NCI-H69 (cell line): ENCODE measurements around the gene TTLL1.
"Not testable (repeated sequence)": the region's sequence is repeated elsewhere in the genome, so short reads cannot be mapped to it uniquely, and the experiment has no call there.

Source experiments
- DNase-seq: peaks from one replicate; lab custom pipeline; 2025; lab: John Stamatoyannopoulos, UW

TTLL1 gene

GRCh38 chr22:43066844-43067385 is 22.3 kb downstream of the TTLL1 start:
- DNase-seq: peak; percentile 17

GRCh38 chr22:43066134-43066533 is 23.1 kb downstream of the TTLL1 start:
- peak; percentile 59 for DNase-seq

- peak; percentile 65 for DNase-seq
Observed at GRCh38 chr22:43060183-43060582, 29.0 kb downstream of the TTLL1 start.

GRCh38 chr22:43057641-43058040 is 31.6 kb downstream of the TTLL1 start:
- DNase-seq: no peak

DNA sequence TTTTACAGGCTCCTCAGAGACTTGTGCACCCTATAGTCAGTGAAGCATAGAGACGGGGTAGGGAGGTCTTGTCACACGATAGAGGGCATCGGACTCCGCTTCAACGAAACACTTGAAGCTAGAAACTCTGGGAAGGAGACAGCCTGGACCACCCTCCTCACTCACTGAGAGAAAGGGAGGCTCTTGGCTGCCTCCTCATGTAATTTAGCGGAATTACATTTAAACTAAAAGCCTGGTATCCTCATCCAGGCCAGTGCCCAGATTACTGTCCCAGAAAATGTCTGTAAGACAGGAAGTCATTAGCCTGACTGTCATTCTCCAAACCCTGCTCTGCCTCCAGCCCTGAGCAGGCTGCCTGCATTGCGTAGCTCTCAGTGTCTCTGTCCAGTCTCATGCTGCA is 36.0 kb downstream of the TTLL1 start:
- DNase-seq: no peak

DNA sequence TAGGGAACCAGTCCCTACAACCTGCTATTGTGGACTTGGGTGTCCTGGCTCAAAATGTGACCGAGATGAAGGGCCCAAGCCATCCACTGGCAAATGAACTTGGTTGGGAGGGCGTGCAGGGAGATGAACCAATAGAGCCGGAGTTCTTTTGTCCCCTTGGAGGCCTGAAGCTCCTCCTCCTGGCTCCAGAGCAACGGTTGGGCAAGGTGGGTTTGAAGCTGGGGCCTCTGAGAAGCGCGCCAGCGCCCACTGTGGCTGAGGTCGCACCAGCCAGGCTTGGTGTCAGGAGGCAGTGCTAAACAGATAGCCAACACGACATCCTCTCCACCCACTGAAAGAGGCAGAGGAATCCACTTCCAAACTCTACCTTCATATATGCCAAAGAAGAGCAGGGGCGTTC is 38.2 kb downstream of the TTLL1 start:
- peak; percentile 31 for DNase-seq

GRCh38 chr22:43047605-43048004 is 41.6 kb downstream of the TTLL1 start:
- no peak for DNase-seq

DNA sequence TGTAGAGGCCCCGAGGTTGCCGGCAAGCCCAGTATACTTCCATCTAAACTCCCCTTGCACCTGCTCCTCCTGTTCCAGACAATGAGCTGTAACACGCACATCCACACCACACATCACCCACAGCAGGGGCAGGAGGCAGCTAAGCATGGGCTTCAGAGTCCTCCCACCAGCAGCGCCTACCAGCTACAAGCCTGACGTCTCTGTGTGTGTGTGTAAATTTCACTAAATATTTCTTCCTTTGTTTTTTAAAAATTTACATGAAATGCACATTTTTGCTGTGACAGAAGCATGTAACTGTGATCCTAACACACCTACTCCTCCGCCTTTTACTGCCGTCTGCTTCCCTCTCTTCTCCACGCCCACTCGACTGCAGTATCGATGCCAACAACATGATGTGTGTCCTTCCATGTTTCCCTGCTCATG is 44.9 kb downstream of the TTLL1 start:
- no peak for DNase-seq

DNA sequence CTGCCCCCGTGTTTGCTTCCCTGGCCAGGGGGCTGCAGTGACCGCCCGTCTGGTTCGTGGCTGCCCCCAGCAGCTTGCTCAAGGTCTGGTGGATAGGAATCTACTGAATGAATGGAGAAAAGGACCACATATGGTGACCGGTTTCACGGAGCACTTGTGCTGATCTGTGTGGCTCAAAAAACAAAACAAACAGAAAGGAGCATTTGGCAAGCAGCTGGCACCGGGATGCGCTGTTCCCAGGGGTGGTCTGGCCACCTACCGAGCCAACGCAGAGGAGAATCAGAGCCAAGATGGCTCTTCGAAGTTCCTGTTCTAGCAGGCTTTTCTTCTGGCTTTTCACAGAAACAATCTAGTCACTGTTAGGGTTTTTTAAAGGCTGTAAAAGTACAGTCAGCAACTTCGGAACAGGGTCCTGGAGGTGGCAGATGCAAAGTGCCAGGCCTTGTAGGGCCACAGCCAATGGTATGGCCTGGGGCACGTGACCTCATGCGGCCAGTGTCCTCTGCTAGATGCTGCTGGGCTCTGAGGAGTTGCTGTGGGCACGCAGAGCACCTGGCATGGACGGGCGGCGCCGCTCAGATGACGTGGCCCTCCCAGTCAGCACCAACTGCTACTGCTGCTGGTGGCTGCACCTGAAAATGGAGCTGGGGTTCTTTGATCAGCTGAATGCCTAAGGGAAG is 47.0 kb downstream of the TTLL1 start:
- peak; percentile 95 for DNase-seq

DNA sequence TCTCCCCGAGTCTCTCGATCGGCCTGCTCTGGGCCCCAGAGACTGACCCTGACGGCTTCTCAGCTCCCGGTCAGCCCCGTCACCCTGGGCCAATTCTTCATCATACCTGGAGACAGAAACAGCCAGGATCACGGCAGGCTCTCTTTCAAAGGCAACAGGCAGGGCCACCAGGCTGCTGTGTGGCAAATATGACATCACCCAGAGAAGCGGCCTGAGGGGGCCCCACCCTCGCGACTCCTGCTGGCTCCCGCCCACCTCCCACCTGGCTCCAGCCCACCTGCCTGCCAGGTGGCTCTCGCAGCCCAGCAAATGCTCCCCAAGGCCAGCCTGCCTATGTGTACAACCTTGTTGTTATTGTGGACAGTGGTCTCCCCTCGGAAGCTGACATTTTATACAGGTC is 49.4 kb downstream of the TTLL1 start:
- peak; percentile 92 for DNase-seq

- DNase-seq: no peak
Observed at GRCh38 chr22:43038325-43038724, 50.9 kb downstream of the TTLL1 start.

GRCh38 chr22:43036282-43036829 is 52.8 kb downstream of the TTLL1 start:
- DNase-seq: peak; percentile 73

DNA sequence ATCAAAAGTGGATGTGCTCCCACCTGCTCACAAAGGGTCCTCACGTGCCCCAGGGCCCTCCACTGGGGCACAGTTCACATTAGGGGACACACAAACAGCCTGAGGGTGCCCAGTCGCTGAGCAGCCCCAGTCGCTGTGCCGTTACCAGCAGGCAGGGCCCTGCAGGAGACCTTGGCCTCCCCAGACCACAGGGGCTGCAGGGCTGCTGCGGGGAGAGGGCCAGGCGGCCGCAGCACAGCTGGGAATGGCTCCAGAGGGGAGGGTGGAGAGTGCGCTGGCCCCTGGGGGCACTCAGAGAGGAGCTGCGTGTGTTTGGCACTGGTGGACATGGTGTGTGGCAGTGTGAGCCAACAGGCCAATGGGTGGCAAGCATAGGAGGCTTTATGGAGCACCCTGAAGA is 53.9 kb downstream of the TTLL1 start:
- DNase-seq: no peak

GRCh38 chr22:43031617-43032016 is 57.6 kb downstream of the TTLL1 start:
- no peak for DNase-seq

GRCh38 chr22:43018615-43019014 is 70.6 kb downstream of the TTLL1 start:
- DNase-seq: peak; percentile 42

DNA sequence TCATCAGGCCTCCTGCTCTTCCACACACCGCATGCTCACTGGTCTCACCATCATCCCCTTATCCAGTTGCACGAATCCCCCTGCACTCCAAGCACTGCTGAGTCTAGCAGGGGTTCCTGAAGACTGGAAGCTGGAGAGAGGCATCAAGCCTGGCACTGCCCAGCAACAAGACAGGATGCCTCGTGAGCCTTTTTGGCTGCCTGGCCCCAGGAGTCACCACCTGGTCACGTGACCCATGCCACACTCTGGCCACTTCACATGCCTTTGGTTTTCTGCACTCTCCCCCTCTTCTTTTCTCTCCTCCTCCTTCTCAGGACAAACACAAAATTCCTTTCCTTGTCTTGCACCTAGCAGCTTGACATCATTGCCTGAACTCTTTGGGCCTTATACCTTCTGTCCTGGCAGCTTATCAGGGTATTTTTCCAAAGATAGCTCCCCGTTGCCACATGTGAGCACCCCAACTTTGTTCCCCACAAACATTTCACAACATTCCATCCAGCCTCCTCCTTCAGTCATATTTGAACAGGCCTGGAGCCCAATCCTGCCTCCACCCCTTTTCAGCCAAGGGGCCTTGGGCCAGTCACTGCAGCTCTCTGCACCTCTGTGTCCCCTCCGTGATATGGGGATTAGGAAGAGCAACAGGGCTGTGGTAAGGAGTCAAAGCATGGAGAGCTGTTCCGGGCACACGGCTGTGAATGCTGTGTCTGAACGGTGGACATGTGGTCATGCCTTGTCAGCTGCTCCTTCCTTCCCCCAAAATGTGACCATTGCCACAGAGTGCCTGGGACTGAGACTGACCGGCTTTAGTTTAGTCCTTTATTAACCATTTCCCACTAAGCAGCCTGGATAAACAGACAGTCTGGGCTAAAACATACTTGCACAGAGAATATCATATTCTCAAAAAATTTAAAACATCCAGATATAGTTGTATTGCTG is 71.4 kb downstream of the TTLL1 start:
- DNase-seq: no peak

- not testable (repeated sequence) for DNase-seq
Observed at GRCh38 chr22:43016150-43016549, 73.0 kb downstream of the TTLL1 start.

GRCh38 chr22:43015677-43016042 is 73.5 kb downstream of the TTLL1 start:
- DNase-seq: peak; percentile 75

DNA sequence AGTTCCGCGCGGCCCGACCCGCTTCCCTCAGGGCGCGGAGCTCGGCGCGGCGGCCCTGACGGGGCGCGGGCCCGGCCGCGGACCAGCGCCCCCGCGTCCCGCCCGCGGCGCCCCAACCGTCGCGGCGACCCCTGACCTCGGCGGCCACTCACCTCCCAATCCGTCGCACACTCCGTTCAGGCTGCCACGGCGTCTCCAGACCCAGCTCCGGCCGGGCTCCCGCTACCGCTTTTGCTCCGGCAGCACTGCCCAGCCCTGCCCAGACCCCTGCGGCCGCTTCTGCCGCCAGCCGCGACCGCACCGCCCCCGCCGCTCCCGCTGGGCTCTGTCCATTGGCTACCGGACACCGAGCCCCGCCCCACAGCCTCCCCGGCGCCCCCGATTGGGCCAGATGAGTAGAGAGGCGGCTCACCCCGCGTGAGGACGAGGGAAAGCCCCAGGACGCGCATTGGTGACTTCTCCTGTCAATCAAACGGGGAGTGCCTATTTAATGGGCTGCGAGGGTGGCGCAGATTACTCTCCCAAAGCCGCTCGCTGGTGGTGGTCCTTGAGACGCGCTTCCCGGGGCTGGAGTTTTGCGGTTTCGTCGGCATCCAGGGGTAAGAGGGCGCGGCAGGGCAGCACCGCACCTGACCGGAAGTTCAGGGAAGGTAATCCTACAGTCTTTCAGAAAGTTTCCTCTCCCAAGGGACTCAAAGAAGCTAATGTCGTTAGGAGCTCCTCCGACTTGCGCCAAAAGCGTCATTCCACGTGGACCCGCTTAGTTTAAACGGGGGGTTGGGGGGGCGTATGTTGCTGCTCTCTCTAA is 74.1 kb downstream of the TTLL1 start, which contains the start of gene PACSIN2:
Gene PACSIN2 (minus strand): TSS at position 281 of the 808 bp plus-strand sequence. CDS start 103,069 bp downstream, outside the sequence.
- DNase-seq: peak; percentile 99

DNA sequence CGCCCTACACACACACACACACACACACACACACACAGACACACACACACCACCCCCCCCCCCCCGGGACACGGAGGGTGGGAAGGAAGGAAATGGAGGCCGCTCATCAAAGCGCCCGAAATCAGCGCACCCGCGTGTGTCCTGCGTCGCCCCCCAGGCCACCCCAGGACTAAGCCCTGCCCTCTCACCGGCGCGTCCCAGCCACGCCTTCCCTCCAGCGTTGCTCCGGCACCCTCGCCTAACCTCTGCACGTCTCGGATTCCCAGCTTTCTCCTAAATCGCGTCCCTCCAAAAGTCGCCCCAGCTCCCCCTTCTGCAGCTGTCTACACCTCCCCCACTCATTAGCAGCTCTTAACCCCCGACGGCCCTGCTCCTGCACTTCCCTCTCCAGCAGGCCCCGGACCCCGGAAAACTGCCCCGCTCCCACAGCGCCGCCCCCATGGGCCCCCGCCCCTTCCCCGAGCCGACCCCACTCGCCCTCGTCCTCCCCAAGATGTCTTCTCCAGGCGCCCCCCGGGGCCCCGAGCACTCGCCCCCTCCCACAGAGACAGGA is 74.8 kb downstream of the TTLL1 start:
- DNase-seq: peak; percentile 86
